GM18867 (cell line): ENCODE measurements around the gene RARA.
A peak's percentile ranks its signal among the peaks of the same experiment; 100 is the strongest.
"Not testable (repeated sequence)": the region's sequence is repeated elsewhere in the genome, so short reads cannot be mapped to it uniquely, and the experiment has no call there.

Source experiments
- ATAC-seq: cut with Tn5 transposase; IDR thresholded peaks from one replicate; pipeline ENCODE4 v1.9.1; 2021; ENCODE audit warnings: mild to moderate bottlenecking, moderate library complexity; ENCODE audit not compliant: unreplicated experiment

RARA gene

GRCh38 chr17:40355804-40356758 lies 47.1 kb downstream of the RARA start:
- ATAC-seq: no peak

DNA sequence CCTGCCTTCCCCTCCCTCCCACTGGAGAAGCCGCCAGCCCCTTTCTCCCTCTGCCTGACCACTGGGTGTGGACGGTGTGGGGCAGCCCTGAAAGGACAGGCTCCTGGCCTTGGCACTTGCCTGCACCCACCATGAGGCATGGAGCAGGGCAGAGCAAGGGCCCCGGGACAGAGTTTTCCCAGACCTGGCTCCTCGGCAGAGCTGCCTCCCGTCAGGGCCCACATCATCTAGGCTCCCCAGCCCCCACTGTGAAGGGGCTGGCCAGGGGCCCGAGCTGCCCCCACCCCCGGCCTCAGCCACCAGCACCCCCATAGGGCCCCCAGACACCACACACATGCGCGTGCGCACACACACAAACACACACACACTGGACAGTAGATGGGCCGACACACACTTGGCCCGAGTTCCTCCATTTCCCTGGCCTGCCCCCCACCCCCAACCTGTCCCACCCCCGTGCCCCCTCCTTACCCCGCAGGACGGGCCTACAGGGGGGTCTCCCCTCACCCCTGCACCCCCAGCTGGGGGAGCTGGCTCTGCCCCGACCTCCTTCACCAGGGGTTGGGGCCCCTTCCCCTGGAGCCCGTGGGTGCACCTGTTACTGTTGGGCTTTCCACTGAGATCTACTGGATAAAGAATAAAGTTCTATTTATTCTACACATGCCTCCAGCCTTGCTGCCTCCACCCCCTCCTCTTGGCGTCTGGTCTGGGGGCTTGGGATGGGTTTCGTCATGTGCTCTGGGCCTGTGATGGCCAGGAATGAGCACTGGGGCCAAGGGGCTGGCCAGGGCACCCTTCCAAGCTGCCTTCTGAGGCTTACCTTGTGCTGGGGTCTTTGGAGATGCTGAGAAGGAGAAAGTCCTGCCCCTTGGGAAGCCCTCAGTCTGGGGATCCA lies 48.3 kb downstream of the RARA start:
- ATAC-seq: no peak

DNA sequence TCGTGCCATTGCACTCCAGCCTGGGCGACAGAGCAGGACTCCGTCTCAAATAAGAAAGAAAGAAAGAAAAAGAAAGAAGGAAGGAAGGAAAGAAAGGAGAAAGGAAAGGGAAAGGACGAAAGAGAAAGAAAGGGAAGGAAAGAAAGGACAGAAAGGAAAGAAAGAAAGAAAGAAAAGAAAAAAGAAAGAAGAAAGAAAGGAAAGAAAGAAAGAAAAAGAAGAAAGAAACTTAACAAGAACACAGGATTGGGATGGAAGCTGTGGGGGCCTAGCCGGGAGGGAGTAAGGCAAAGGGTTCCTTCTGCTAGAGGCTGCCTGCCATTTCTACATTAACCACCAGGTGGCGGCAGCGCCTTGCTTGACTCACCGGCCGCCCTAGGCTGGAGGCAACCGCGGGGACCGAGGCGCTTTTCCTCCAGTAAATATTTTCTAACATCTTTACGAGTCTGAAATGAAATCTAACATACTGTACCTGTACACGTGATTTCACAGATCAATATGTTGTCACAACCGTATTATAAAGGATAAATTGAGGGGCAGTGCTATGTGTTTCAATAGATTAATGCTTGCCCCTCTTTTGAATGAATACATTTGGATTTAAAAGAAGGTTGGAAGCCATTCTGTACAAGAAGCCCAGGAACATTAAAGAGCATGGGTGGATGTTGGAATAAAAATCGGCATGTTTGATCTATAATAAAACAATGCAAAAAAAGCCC lies 49.5 kb downstream of the RARA start:
- no peak for ATAC-seq

- ATAC-seq: no peak
These were observed 51.1 kb downstream of the RARA start for GRCh38 chr17:40360091-40360490.

- no peak for ATAC-seq
These were observed 52.3 kb downstream of the RARA start for GRCh38 chr17:40361063-40361924.

- ATAC-seq: no peak
These were observed 53.1 kb downstream of the RARA start for GRCh38 chr17:40361925-40362695.

GRCh38 chr17:40362696-40363110 lies 53.7 kb downstream of the RARA start:
- peak; percentile 77 for ATAC-seq

DNA sequence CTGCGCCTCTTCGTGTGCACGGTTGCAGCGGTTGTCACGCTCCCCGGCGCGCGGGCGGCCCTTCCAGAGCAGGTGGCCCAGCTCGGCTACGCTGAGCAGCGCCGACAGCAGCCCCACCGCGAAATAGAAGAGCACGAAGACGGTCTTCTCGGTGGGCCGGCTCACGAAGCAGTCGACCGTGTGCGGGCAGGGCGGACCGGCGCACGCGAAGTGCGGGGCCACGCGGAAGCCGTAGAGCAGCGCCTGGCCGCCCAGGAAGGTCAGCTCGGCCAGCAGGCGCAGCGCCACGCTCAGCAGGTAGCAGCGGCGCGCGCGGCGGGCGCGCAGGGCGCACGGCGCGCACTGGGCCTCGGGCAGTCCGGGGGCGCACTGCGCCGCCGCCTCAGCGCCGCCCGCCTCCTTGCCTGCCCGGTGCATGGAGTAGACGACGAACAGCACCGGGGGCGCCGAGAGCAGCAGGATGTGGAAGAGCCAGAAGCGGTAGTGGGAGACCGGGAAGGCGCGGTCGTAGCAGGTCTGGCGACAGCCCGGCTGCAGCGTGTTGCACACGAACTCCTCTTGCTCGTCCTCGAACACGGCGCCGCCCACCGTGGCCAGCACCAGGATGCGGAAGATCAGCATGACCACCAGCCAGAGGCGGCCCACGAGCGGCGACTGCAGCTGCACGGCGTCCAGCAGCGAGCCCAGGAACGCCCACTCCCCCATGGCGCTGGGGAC lies 54.3 kb downstream of the RARA start:
- peak; percentile 15 for ATAC-seq

DNA sequence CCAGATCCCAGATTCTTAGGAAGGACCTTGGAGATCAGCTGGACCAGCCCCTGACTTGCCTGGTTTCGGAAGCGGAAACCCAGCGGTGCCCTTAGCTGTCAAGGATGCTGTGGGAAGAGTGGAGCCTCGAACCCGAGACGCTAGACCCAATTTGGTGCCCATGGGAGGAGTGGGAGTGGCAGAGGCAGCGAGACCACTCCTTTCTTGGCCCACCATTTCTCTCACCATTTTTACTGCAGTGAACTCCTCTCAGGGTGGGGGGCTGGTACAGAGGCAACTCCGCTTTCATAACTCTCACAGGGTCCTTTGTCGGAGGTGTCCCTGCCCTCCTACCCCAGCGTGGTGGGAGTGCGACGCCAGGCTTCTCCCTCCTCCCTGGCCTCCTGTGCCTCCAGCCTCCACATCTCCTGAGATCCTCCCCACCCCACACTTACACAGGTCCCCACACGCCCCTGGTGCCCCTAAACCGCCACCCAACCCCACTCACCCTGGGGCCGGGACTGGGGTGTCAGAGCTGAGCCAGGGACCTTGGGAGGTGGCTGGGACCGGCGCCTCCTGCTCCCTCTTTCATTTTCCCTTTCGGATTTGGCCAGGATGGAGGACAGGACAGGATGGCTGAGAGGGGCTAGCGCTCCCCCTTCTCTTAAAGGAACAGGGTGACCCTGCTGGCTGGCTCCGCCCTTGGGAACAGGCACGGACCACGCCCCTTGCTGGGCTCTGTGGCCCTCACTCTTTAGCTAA lies 55.3 kb downstream of the RARA start, which contains the start of gene GJD3:
TSS of gene GJD3 (minus strand) at position 617 of the 741 bp plus-strand sequence. CDS start 922 bp downstream, outside the sequence.
- no peak for ATAC-seq

- ATAC-seq: no peak
These were observed 55.9 kb downstream of the RARA start for GRCh38 chr17:40364906-40365305.

GRCh38 chr17:40366076-40366860 lies 57.3 kb downstream of the RARA start:
- no peak for ATAC-seq

- no peak for ATAC-seq
These were observed 58.0 kb downstream of the RARA start for GRCh38 chr17:40366861-40367518.

DNA sequence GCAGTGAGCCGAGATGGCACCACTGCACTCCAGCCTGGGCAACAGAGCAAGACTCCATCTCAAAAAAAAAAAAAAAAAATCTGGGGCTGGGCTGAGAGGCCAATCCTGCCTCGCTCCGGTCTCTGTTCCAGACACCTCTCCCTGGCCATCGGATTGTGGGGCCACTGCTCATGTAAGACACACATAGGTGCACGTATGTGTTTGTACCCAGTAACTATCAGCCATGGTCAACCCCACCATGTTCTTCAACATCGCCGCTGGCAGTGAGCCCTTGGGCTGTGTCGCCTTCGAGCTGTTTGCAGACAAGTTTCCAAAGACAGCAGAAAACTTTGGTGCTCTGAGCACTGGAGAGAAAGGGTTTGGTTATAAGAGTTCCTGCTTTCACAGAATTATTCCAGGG lies 58.7 kb downstream of the RARA start:
- not testable (repeated sequence) for ATAC-seq

DNA sequence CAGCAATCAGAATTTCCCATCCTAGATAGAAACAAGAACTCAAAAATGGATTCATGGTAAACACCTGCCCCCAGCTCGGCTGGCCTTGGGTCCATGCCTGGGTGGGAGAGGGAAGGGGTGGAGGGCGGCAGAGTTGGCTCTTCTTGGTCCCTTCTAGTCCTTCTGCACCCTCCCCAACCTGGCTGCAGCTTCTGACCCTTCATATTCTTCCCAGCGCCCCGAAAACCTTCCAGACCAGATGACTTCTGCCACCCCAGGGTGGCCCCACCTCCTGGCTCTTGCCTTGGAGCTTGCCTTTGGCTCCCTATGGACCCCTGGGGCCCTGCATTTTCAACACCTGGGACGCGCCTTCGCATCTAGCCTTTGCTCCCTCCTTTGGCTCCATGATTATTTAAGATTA lies 60.9 kb downstream of the RARA start:
- ATAC-seq: no peak

DNA sequence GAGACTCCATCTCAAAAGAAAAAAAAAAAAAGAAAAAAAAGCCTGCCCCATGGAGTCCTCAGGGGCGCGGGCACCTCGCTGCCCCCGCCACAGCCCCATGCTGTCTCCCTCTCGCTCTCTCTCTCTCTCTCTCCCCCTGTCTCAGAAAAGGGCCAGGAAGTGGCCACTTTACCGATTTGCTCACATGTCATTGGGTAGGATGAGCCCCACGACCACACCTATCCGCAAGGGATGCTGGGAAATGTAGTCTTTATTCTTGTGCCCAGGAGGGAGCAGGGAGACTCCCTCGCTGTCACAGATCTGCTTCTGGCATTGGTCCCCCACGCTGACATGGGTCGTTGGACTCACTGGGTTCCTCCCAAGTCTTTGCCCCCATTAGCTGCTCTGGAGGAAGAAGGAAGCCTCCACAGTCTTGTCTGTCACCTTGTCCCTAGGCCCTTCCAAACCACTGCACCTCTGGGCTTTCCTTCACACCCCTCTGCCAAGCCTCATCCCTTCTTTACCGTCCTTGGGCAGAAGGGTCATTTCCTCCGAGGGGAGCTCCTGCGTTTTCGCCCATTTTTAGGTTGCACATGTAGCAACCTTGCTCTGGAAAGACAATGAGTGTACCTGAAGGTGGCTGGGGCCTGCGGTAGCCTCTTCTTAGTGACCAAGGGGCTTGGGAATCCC lies 62.4 kb downstream of the RARA start:
- ATAC-seq: no peak

DNA sequence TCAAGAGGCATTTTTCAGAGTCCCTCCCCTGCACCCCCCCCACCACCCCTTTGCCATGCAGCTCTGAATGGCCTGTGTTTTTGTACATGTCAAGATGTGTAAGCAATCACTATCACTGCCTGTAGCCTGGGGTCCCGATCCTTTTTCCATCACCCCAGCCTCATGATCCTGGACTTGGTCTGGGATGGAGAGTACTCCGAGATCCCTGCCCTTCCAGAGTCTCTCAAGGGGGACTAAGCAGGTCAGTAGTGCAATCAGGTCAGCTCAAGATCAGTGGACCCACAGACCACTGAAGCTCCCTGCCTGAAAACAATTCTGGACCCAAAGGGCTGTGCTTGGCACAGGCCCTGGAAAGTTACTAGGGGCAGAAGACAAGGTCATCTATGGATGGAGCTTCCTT lies 63.1 kb downstream of the RARA start:
- ATAC-seq: no peak
